Measurements from ENCODE around the gene CDHR3.

- TF ChIP-seq CTCF (IDR thresholded peaks at IDR 0.05; ENCODE audit: low read length) (no peak), EZH2 (optimal IDR thresholded peaks at IDR 0.05; ENCODE audit: low read depth, low read length) (no peak), EZH2phosphoT487 (IDR thresholded peaks at IDR 0.05; ENCODE audit: low read length) (no peak)
Observed at GRCh38 chr7:106034383-106034782, 71.3 kb downstream of the CDHR3 start.
